ENCODE measurements around the gene CCDC3.

CCDC3 gene

DNA sequence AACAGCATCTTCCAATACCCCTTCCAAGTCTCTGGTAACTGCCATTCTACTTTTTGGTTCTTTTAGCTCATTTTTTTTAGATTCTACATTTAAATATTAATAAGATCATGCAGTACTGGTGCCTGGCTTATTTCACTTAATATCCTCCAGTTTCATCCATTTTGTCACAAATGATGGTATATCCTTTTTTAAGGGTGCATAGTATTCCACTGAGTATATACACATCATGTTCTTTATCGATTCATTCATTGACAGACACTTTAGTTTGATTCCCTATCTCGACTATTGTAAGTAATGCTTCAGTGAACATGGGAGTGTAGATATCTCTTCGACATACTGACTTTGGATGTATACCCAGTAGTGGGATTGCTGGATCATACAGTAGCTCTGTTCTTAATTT, 89.7 kb downstream of the CCDC3 start:
- no peak overlapping the region for H2AFZ ChIP-seq (ENCODE audit: low read length)
- H3F3A ChIP-seq (ENCODE audit: insufficient read depth, low read length) = no peaks in the 10 kb centered on the region
- no peak overlapping the region for H3K9ac ChIP-seq (ENCODE audit: low read length)
- H3K4me1 ChIP-seq (ENCODE audit: low read length) = no peaks in the 10 kb centered on the region
- H3K9me2 ChIP-seq (replicated peaks; ENCODE audit: insufficient read depth, low read length) = no peaks in the 10 kb centered on the region
- H3K36me3 ChIP-seq (replicated peaks; ENCODE audit: insufficient read depth, low read length) = no peaks in the 10 kb centered on the region
- TF ChIP-seq, protein P1, sequence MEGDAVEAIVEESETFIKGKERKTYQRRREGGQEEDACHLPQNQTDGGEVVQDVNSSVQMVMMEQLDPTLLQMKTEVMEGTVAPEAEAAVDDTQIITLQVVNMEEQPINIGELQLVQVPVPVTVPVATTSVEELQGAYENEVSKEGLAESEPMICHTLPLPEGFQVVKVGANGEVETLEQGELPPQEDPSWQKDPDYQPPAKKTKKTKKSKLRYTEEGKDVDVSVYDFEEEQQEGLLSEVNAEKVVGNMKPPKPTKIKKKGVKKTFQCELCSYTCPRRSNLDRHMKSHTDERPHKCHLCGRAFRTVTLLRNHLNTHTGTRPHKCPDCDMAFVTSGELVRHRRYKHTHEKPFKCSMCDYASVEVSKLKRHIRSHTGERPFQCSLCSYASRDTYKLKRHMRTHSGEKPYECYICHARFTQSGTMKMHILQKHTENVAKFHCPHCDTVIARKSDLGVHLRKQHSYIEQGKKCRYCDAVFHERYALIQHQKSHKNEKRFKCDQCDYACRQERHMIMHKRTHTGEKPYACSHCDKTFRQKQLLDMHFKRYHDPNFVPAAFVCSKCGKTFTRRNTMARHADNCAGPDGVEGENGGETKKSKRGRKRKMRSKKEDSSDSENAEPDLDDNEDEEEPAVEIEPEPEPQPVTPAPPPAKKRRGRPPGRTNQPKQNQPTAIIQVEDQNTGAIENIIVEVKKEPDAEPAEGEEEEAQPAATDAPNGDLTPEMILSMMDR (IDR thresholded peaks at IDR 0.05; ENCODE audit: low read length) = no peak
- no peak for TF ChIP-seq EZH2phosphoT487 (IDR thresholded peaks at IDR 0.05; ENCODE audit: low read length)
- TF ChIP-seq EZH2 (optimal IDR thresholded peaks at IDR 0.05; ENCODE audit: low read depth, low read length) = no peak
- no peak overlapping the region for H3K4me2 ChIP-seq (ENCODE audit: low read depth, low read length)
- no peak overlapping the region for H3K4me3 ChIP-seq (ENCODE audit: low read length)
- no peaks in the 10 kb centered on the region for H4K20me1 ChIP-seq (ENCODE audit: insufficient read depth, low read length)
- no peaks in the 10 kb centered on the region for H3K27me3 ChIP-seq (replicated peaks; ENCODE audit: insufficient read depth, low read length)
- no peak for DNase-seq
- no peaks in the 10 kb centered on the region for H3K79me2 ChIP-seq (ENCODE audit: low read length)
- no peak overlapping the region for H3K27ac ChIP-seq (ENCODE audit: low read length)
- no peaks in the 10 kb centered on the region for H3K9me3 ChIP-seq (replicated peaks; ENCODE audit: insufficient read depth, low read length)

DNA sequence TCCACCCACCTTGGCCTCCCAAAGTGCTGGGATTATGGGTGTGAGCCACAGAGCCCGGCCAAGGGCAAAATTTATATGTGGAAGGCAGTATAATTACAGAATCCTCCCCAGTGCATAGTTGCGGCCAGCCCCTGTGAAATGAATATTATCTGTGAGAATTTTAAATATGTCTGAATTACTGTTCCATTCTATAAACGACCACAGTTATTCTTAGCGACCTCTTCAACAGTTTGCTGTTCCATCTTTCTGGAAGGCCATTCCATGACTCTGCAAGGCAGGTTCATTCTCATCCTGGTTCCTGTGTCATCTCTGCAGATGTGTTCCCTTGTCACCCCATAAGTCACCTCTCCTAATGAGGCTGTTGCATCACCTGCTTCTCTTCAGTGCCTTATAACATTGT, 90.7 kb downstream of the CCDC3 start:
- no peak overlapping the region for H3K4me3 ChIP-seq (ENCODE audit: low read length)
- no peaks in the 10 kb centered on the region for H3K36me3 ChIP-seq (replicated peaks; ENCODE audit: insufficient read depth, low read length)
- no peak for DNase-seq
- H4K20me1 ChIP-seq (ENCODE audit: insufficient read depth, low read length) = no peaks in the 10 kb centered on the region
- H3K9me2 ChIP-seq (replicated peaks; ENCODE audit: insufficient read depth, low read length) = no peaks in the 10 kb centered on the region
- H3K27ac ChIP-seq (ENCODE audit: low read length) = no peak overlapping the region
- TF ChIP-seq, protein P1 (IDR thresholded peaks at IDR 0.05; ENCODE audit: low read length) = no peak
- no peak for TF ChIP-seq EZH2phosphoT487 (IDR thresholded peaks at IDR 0.05; ENCODE audit: low read length)
- TF ChIP-seq EZH2 (optimal IDR thresholded peaks at IDR 0.05; ENCODE audit: low read depth, low read length) = no peak
- H3K9ac ChIP-seq (ENCODE audit: low read length) = no peak overlapping the region
- H3F3A ChIP-seq (ENCODE audit: insufficient read depth, low read length) = no peaks in the 10 kb centered on the region
- H2AFZ ChIP-seq (ENCODE audit: low read length) = no peak overlapping the region
- no peaks in the 10 kb centered on the region for H3K27me3 ChIP-seq (replicated peaks; ENCODE audit: insufficient read depth, low read length)
- no peaks in the 10 kb centered on the region for H3K9me3 ChIP-seq (replicated peaks; ENCODE audit: insufficient read depth, low read length)
- no peaks in the 10 kb centered on the region for H3K4me1 ChIP-seq (ENCODE audit: low read length)
- H3K4me2 ChIP-seq (ENCODE audit: low read depth, low read length) = no peak overlapping the region
- H3K79me2 ChIP-seq (ENCODE audit: low read length) = no peaks in the 10 kb centered on the region

DNA sequence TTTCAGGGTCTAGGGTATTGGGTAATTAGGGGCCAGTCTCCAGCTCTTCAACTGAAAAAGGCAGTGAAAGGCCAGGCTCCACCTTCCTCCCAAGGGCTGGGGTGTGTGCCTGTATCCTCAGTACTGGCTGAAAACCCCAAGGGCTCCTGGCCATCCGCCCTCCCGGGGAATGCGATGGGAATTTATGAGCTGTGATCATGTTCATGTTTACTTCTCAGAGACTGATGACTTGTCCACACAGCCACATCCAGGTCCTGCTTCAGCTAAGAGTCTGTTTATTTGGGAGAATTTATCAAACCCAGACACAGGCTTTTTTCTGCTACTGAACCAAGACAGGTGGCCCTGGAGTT, 91.7 kb downstream of the CCDC3 start:
- Histone ChIP-seq H3K27me3 (replicated peaks; ENCODE audit: insufficient read depth, low read length) (no peaks in the 10 kb centered on the region), H3K4me1 (ENCODE audit: low read length) (no peaks in the 10 kb centered on the region), H3K9me3 (replicated peaks; ENCODE audit: insufficient read depth, low read length) (no peaks in the 10 kb centered on the region), H3K27ac (ENCODE audit: low read length) (no peak overlapping the region), H3K4me3 (ENCODE audit: low read length) (no peak overlapping the region), H3K9me2 (replicated peaks; ENCODE audit: insufficient read depth, low read length) (no peaks in the 10 kb centered on the region), H2AFZ (ENCODE audit: low read length) (no peak overlapping the region), H3F3A (ENCODE audit: insufficient read depth, low read length) (no peaks in the 10 kb centered on the region), H3K79me2 (ENCODE audit: low read length) (no peaks in the 10 kb centered on the region), H3K9ac (ENCODE audit: low read length) (no peak overlapping the region), H3K36me3 (replicated peaks; ENCODE audit: insufficient read depth, low read length) (no peaks in the 10 kb centered on the region), H3K4me2 (ENCODE audit: low read depth, low read length) (no peak overlapping the region), H4K20me1 (ENCODE audit: insufficient read depth, low read length) (no peaks in the 10 kb centered on the region)
- DNase-seq = no peak
- TF ChIP-seq EZH2 (optimal IDR thresholded peaks at IDR 0.05; ENCODE audit: low read depth, low read length) (no peak), EZH2phosphoT487 (IDR thresholded peaks at IDR 0.05; ENCODE audit: low read length) (no peak)
- TF ChIP-seq, protein P1 (IDR thresholded peaks at IDR 0.05; ENCODE audit: low read length) = no peak
